NB4 (cell line): ENCODE results near the gene PGR.

Source experiments
- DNase-seq: peaks from one replicate; pipeline ENCODE4 v3.0.0; 2010; ENCODE audit warnings: low read depth
- H3K4me3 ChIP-seq: one replicate; pipeline ENCODE4 v1.5.1; 2011; ENCODE audit warnings: mild to moderate bottlenecking, low read depth, low read length, moderate library complexity
- MYC ChIP-seq: IDR thresholded peaks from 2 replicates; pipeline ENCODE4 v1.6.1; 2011; ENCODE audit warnings: low read depth, low read length
- POLR2A ChIP-seq: IDR thresholded peaks from 2 replicates; pipeline ENCODE4 v1.6.1; 2011; ENCODE audit warnings: mild to moderate bottlenecking; ENCODE audit not compliant: insufficient read length; ENCODE audit errors: extremely low read depth
- TF ChIP-seq, protein P1 (sequence below): IDR thresholded peaks from 2 replicates; pipeline ENCODE4 v1.6.1; 2011; ENCODE audit warnings: low read depth, low read length
- TF ChIP-seq, protein P2 (sequence below): IDR thresholded peaks from one replicate; pipeline ENCODE4 v1.5.1; 2012; ENCODE audit warnings: low read depth, low read length

Gene PGR

GRCh38 chr11:101046947-101047346 lies 82.7 kb downstream of the PGR start:
- no peak for DNase-seq
- TF ChIP-seq, protein P1, sequence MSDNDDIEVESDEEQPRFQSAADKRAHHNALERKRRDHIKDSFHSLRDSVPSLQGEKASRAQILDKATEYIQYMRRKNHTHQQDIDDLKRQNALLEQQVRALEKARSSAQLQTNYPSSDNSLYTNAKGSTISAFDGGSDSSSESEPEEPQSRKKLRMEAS = no peak
- TF ChIP-seq, protein P2, sequence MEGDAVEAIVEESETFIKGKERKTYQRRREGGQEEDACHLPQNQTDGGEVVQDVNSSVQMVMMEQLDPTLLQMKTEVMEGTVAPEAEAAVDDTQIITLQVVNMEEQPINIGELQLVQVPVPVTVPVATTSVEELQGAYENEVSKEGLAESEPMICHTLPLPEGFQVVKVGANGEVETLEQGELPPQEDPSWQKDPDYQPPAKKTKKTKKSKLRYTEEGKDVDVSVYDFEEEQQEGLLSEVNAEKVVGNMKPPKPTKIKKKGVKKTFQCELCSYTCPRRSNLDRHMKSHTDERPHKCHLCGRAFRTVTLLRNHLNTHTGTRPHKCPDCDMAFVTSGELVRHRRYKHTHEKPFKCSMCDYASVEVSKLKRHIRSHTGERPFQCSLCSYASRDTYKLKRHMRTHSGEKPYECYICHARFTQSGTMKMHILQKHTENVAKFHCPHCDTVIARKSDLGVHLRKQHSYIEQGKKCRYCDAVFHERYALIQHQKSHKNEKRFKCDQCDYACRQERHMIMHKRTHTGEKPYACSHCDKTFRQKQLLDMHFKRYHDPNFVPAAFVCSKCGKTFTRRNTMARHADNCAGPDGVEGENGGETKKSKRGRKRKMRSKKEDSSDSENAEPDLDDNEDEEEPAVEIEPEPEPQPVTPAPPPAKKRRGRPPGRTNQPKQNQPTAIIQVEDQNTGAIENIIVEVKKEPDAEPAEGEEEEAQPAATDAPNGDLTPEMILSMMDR = no peak
- TF ChIP-seq POLR2A (no peak), MYC (no peak)
- no peak overlapping the region for H3K4me3 ChIP-seq

- TF ChIP-seq POLR2A (no peak), MYC (no peak)
- TF ChIP-seq, protein P2 = no peak
- TF ChIP-seq, protein P1 = no peak
- no peak overlapping the region for H3K4me3 ChIP-seq
- DNase-seq = no peak
Measured at GRCh38 chr11:101045415-101045814, 84.2 kb downstream of the PGR start.

GRCh38 chr11:101043940-101044339 lies 85.7 kb downstream of the PGR start:
- TF ChIP-seq POLR2A (no peak), MYC (no peak)
- TF ChIP-seq, protein P1 = no peak
- TF ChIP-seq, protein P2 = no peak
- no peak for DNase-seq
- H3K4me3 ChIP-seq = no peak overlapping the region

DNA sequence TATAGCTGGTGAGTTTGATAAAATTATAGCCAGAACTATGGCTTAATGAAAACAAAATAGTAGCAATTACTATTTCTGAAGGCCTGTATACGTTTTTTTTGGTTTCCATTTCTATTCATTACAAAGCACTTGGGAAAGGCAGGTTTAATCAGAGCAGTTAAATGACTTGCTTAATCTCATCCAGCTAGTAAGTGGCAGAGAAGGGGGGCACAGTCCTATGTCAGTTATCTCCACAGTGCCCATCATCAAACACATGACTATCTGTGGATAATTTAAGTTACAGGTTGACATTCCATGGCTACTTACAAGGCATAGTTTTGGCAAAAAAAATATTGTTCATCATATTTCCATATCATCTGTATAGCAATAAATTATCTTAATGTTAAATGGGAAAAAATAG lies 93.7 kb downstream of the PGR start:
- TF ChIP-seq, protein P1 = no peak
- TF ChIP-seq MYC (no peak), POLR2A (no peak)
- TF ChIP-seq, protein P2 = no peak
- H3K4me3 ChIP-seq = no peak overlapping the region
- DNase-seq = no peak

DNA sequence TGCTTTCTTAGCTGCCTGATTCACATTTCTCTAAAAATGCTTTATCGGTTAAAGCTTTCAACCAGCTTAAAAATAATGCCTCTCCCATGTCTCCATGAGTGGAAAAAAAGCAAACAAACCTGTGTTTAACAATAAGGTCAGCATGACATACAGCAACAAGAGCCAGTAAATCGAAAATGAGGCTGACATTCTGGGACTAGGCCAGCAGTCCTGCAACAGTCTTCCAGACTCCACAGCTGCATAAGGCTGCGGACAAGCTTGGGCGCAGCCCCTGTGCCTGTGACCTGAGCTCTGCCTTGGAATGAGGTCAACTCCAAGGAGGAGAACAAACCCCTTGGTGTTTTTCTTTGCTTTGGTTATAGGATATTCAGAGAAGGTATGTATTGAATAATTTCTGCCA lies 95.5 kb downstream of the PGR start:
- TF ChIP-seq, protein P1 = no peak
- TF ChIP-seq POLR2A (no peak), MYC (no peak)
- TF ChIP-seq, protein P2 = no peak
- DNase-seq = no peak

GRCh38 chr11:101032991-101033390 lies 96.6 kb downstream of the PGR start:
- no peak overlapping the region for H3K4me3 ChIP-seq
- TF ChIP-seq MYC (no peak), POLR2A (no peak)
- TF ChIP-seq, protein P2 = no peak
- TF ChIP-seq, protein P1 = no peak
- no peak for DNase-seq

More for the DNA sequence above, 95.5 kb downstream of the PGR start:
- no peak overlapping the region for H3K4me3 ChIP-seq
